ENCODE measurements around the gene COL23A1. TPM values are rescaled to one million over a fixed set of nuclear protein-coding genes. Genes with fewer than 3 reads are reported as not detected.

COL23A1 gene
- total and polyA plus RNA-seq, 2 donors (not counting 1 experiment from before 2014, with no cell fraction given): 0.20 TPM; not detected in 1

DNA sequence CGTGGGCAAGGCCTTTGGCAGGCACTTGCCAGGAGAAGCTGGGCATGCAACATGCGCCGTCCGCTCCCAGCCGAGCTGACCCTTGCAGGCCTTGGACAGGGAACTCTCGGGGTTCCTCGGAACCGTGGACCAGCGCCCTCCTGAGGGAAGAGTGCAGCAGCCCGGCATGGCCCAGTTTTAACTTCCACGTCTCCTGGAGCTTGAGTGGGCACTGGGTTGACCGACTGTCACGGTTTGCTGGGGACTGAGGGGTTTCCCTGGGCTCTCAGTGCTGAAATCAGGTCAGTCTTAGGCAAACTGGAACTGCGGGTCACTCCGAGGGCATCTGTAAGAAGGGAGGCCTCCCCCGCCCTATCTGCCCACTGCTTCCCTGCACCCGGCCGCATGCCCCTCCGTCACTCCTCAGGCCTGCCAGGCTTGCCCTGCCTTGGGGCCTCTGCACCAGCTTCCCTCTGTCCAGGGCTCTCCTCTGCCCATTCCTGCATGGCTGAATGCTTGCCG, 270.6 kb downstream of the COL23A1 start:
- Histone ChIP-seq H3K9me3 (ENCODE audit: control extremely low read depth in 1 of 3, control insufficient read depth in 2 of 3, insufficient read depth in 1 of 3, low read length in 2 of 3) (peaks cover 0 to 18% (median 0%) of the 10 kb centered on the region in 3 donors), H3K27ac (ENCODE audit: low read length in 2 of 2) (no peak overlapping the region), H3K4me2 (replicated peaks; ENCODE audit: low read depth, low read length, poor library complexity, severe bottlenecking) (no peak overlapping the region), H3K4me1 (ENCODE audit: control insufficient read depth in 2 of 2, insufficient read depth in 2 of 2, low read length in 2 of 2) (peaks cover 4 to 20% of the 10 kb centered on the region in 2 donors), H4K20me1 (ENCODE audit: control insufficient read depth, insufficient read depth, low read length, poor library complexity, severe bottlenecking) (no peaks in the 10 kb centered on the region), H3K27me3 (replicated peaks in 1 of 4; ENCODE audit: control extremely low read depth in 1 of 4, control insufficient read depth in 3 of 4, insufficient read depth in 4 of 4, low read length in 3 of 4) (peaks cover 0 to 3% (median 0%) of the 10 kb centered on the region in 4 experiments), H3K79me2 (ENCODE audit: control insufficient read depth, insufficient read depth, low read length) (no peaks in the 10 kb centered on the region), H3K36me3 (replicated peaks in 1 of 2; ENCODE audit: control extremely low read depth in 1 of 2, control insufficient read depth in 1 of 2, extremely low read depth in 1 of 2, insufficient read depth in 2 of 2, low read length in 1 of 2) (no peaks in the 10 kb centered on the region), H3K9ac (ENCODE audit: low read length) (no peak overlapping the region), H2AFZ (ENCODE audit: insufficient read depth, low read depth, low read length, poor library complexity, severe bottlenecking) (no peak overlapping the region), H3K4me3 (ENCODE audit: control extremely low read depth in 1 of 5, extremely low read depth in 1 of 5, insufficient read depth in 1 of 5, low read depth in 2 of 5, low read length in 4 of 5) (no peak overlapping the region)
- POLR2A ChIA-PET: no interaction called here
- DNase-seq (no peak), ATAC-seq (ENCODE audit: low read depth) (no peak)
- 98% methylated on average over 19 of the region's 20 CpGs for WGBS (ENCODE audit: insufficient coverage)
- H3K4me3 Mint-ChIP-seq: no peak overlapping the region
- H3K4me1 Mint-ChIP-seq: peaks cover 9% of the 10 kb centered on the region
- no peaks in the 10 kb centered on the region for H3K9me3 Mint-ChIP-seq (ENCODE audit: insufficient read depth)
- no peak overlapping the region for H3K27ac Mint-ChIP-seq
- intact Hi-C loops (cut with micrococcal nuclease): no loop called here
- H3K27me3 Mint-ChIP-seq: peaks cover 5% of the 10 kb centered on the region
- CTCF ChIA-PET: no interaction called here
- TF ChIP-seq, protein P1, sequence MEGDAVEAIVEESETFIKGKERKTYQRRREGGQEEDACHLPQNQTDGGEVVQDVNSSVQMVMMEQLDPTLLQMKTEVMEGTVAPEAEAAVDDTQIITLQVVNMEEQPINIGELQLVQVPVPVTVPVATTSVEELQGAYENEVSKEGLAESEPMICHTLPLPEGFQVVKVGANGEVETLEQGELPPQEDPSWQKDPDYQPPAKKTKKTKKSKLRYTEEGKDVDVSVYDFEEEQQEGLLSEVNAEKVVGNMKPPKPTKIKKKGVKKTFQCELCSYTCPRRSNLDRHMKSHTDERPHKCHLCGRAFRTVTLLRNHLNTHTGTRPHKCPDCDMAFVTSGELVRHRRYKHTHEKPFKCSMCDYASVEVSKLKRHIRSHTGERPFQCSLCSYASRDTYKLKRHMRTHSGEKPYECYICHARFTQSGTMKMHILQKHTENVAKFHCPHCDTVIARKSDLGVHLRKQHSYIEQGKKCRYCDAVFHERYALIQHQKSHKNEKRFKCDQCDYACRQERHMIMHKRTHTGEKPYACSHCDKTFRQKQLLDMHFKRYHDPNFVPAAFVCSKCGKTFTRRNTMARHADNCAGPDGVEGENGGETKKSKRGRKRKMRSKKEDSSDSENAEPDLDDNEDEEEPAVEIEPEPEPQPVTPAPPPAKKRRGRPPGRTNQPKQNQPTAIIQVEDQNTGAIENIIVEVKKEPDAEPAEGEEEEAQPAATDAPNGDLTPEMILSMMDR (IDR thresholded peaks at IDR 0.05): no peak
- no peak for TF ChIP-seq EZH2 (IDR thresholded peaks at IDR 0.05; ENCODE audit: borderline replicate concordance, insufficient read depth, low read depth, low read length, poor library complexity, severe bottlenecking)

DNA sequence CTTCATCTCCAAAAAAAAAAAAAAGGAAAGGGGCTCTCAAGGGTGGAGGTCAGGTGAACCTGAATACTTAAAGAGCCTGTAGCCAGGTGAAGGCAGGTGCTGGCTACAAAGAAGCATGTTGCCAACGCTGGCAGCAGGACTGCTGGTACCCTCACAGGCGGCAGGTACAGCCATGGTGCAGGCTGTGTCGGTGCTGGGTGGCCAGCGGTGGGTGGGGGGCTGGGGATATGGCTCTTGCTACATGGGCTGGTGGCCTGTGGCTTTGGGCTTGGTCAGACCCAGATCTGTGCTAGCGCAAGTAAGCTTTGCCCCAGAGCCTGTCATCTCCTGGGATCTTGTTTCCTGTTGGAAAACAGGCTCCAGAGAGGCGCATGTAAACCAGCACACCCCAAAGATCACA, 271.3 kb downstream of the COL23A1 start:
- H3K4me3 Mint-ChIP-seq: no peak overlapping the region
- Histone ChIP-seq H3K4me2 (replicated peaks; ENCODE audit: low read depth, low read length, poor library complexity, severe bottlenecking) (no peak overlapping the region), H3K4me3 (ENCODE audit: control extremely low read depth in 1 of 5, extremely low read depth in 1 of 5, insufficient read depth in 1 of 5, low read depth in 2 of 5, low read length in 4 of 5) (no peak overlapping the region), H3K9me3 (ENCODE audit: control extremely low read depth in 1 of 3, control insufficient read depth in 2 of 3, insufficient read depth in 1 of 3, low read length in 2 of 3) (peaks cover 0 to 18% (median 0%) of the 10 kb centered on the region in 3 donors), H3K9ac (ENCODE audit: low read length) (no peak overlapping the region), H2AFZ (ENCODE audit: insufficient read depth, low read depth, low read length, poor library complexity, severe bottlenecking) (no peak overlapping the region), H3K27ac (ENCODE audit: low read length in 2 of 2) (no peak overlapping the region), H3K4me1 (ENCODE audit: control insufficient read depth in 2 of 2, insufficient read depth in 2 of 2, low read length in 2 of 2) (peaks cover 4 to 14% of the 10 kb centered on the region in 2 donors), H4K20me1 (ENCODE audit: control insufficient read depth, insufficient read depth, low read length, poor library complexity, severe bottlenecking) (no peaks in the 10 kb centered on the region), H3K27me3 (replicated peaks in 1 of 4; ENCODE audit: control extremely low read depth in 1 of 4, control insufficient read depth in 3 of 4, insufficient read depth in 4 of 4, low read length in 3 of 4) (peaks cover 0 to 3% (median 0%) of the 10 kb centered on the region in 4 experiments), H3K36me3 (replicated peaks in 1 of 2; ENCODE audit: control extremely low read depth in 1 of 2, control insufficient read depth in 1 of 2, extremely low read depth in 1 of 2, insufficient read depth in 2 of 2, low read length in 1 of 2) (no peaks in the 10 kb centered on the region), H3K79me2 (ENCODE audit: control insufficient read depth, insufficient read depth, low read length) (no peaks in the 10 kb centered on the region)
- POLR2A ChIA-PET: no interaction called here
- WGBS (ENCODE audit: insufficient coverage): 100% methylated on average over 5 of the region's 6 CpGs
- ATAC-seq (ENCODE audit: low read depth): no peak
- no peak overlapping the region for H3K27ac Mint-ChIP-seq
- H3K4me1 Mint-ChIP-seq: peaks cover 6% of the 10 kb centered on the region
- intact Hi-C loops (cut with micrococcal nuclease): no loop called here
- no peak for DNase-seq
- CTCF ChIA-PET: no interaction called here
- no peaks in the 10 kb centered on the region for H3K9me3 Mint-ChIP-seq (ENCODE audit: insufficient read depth)
- TF ChIP-seq, protein P1 (IDR thresholded peaks at IDR 0.05): no peak
- no peak for TF ChIP-seq EZH2 (IDR thresholded peaks at IDR 0.05; ENCODE audit: borderline replicate concordance, insufficient read depth, low read depth, low read length, poor library complexity, severe bottlenecking)
- H3K27me3 Mint-ChIP-seq: peaks cover 5% of the 10 kb centered on the region

All from B cell (primary cell).